Natural killer cell (primary cell): ENCODE measurements around the gene MED27. TPM values are rescaled to one million over a fixed set of nuclear protein-coding genes. Genes with fewer than 3 reads are reported as not detected.

ENCODE experiments used
- ATAC-seq, 3 donors: fragments of 150-1000 bp in 2 of 3; fragments of 200-7000 bp in 1 of 3; cut with Tn5 transposase; 1 replicate in 1 of 3; 2 replicates in 2 of 3; pipeline ENCODE4 v1.10.0; 2021; ENCODE audit warnings: mild to moderate bottlenecking in 2 of 3, moderate library complexity in 2 of 3
- DNase-seq, 2 donors: peaks; one replicate each; pipeline versions ENCODE4 v3.0.0 to v3.0.0-alpha.2; 2013 to 2021; ENCODE audit warnings: mixed read lengths in 1 of 2
- H3K27ac ChIP-seq: one replicate; pipeline ENCODE4 v1.5.1; 2013; ENCODE audit warnings: mild to moderate bottlenecking, low read length
- H3K27me3 ChIP-seq: one replicate; pipeline ENCODE4 v1.6.1; 2013; ENCODE audit warnings: low read length; ENCODE audit not compliant: control insufficient read depth, insufficient read depth
- H3K36me3 ChIP-seq: one replicate; pipeline ENCODE4 v1.6.1; 2013; ENCODE audit warnings: low read length; ENCODE audit not compliant: control insufficient read depth, insufficient read depth
- H3K4me1 ChIP-seq: one replicate; pipeline ENCODE4 v1.6.1; 2013; ENCODE audit warnings: low read length; ENCODE audit not compliant: control insufficient read depth, insufficient read depth
- H3K4me3 ChIP-seq: one replicate; pipeline ENCODE4 v1.5.1; 2013; ENCODE audit warnings: low read length
- H3K9me3 ChIP-seq: one replicate; pipeline ENCODE4 v1.6.1; 2013; ENCODE audit warnings: low read length; ENCODE audit not compliant: control insufficient read depth, insufficient read depth
- H3K27ac Mint-ChIP-seq, 2 donors: one replicate each; pipeline ENCODE4 v1.8.0; 2022; ENCODE audit warnings: mild to moderate bottlenecking in 2 of 2, mixed read lengths in 2 of 2, moderate library complexity in 1 of 2
- H3K27me3 Mint-ChIP-seq, 2 donors: one replicate each; pipeline ENCODE4 v1.8.0; 2022; ENCODE audit warnings: low read depth in 2 of 2, mixed read lengths in 2 of 2
- H3K36me3 Mint-ChIP-seq: one replicate; pipeline ENCODE4 v1.8.0; 2022; ENCODE audit warnings: mixed read lengths
- H3K4me1 Mint-ChIP-seq, 2 donors: one replicate each; pipeline ENCODE4 v1.8.0; 2022; ENCODE audit warnings: mixed read lengths in 2 of 2
- H3K4me3 Mint-ChIP-seq: one replicate; pipeline ENCODE4 v1.8.0; 2022; ENCODE audit warnings: mild to moderate bottlenecking, moderate library complexity, mixed read lengths
- H3K9me3 Mint-ChIP-seq, 2 donors: one replicate each; pipeline ENCODE4 v1.8.0; 2022; ENCODE audit warnings: mixed read lengths in 2 of 2
- WGBS: methylation state at CpG from one replicate; pipeline ENCODE4 v1.1.7; 2013; ENCODE audit warnings: missing lambda C conversion rate; ENCODE audit not compliant: insufficient coverage; 5-methylcytosine and 5-hydroxymethylcytosine counted together
- intact Hi-C: fragments of 100-400 bp; cut with micrococcal nuclease; formaldehyde crosslinking; loops from one replicate; pipeline ENCODE4 v1.14.2; 2022
- total RNA-seq, 4 donors: library from RNA; stranded (reverse); fragments of 120-200 nt in 1 of 4; gene quantifications; one replicate each; pipeline versions ENCODE4 v1.2.3 to v1.2.4, GENCODE V29; 2013 to 2022
- TF ChIP-seq, protein P1 (sequence below): fragments of 200-600 bp; IDR thresholded peaks from one replicate; pipeline ENCODE4 v1.8.0; 2022; ENCODE audit warnings: antibody characterized with exemption

The MED27 gene
- total RNA-seq, 3 donors from 2014 or later (not counting 1 experiment from before 2014, with no cell fraction given) = 24.4 to 27.3 (median 26.9) TPM

GRCh38 chr9:131831380-131832165 is 248.1 kb downstream of the MED27 start:
- Mint-ChIP-seq H3K27me3 (peaks cover 7 to 10% of the 10 kb centered on the region in 2 donors), H3K27ac (no peak overlapping the region), H3K9me3 (no peaks in the 10 kb centered on the region), H3K36me3 (no peaks in the 10 kb centered on the region), H3K4me1 (no peaks in the 10 kb centered on the region), H3K4me3 (no peak overlapping the region)
- TF ChIP-seq, protein P1, sequence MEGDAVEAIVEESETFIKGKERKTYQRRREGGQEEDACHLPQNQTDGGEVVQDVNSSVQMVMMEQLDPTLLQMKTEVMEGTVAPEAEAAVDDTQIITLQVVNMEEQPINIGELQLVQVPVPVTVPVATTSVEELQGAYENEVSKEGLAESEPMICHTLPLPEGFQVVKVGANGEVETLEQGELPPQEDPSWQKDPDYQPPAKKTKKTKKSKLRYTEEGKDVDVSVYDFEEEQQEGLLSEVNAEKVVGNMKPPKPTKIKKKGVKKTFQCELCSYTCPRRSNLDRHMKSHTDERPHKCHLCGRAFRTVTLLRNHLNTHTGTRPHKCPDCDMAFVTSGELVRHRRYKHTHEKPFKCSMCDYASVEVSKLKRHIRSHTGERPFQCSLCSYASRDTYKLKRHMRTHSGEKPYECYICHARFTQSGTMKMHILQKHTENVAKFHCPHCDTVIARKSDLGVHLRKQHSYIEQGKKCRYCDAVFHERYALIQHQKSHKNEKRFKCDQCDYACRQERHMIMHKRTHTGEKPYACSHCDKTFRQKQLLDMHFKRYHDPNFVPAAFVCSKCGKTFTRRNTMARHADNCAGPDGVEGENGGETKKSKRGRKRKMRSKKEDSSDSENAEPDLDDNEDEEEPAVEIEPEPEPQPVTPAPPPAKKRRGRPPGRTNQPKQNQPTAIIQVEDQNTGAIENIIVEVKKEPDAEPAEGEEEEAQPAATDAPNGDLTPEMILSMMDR = no peak
- intact Hi-C loops = no loop called here
- peaks cover 11% of the 10 kb centered on the region for H3K9me3 ChIP-seq
- no peak overlapping the region for H3K27ac ChIP-seq
- H3K36me3 ChIP-seq = no peaks in the 10 kb centered on the region
- no peaks in the 10 kb centered on the region for H3K27me3 ChIP-seq
- no peak for DNase-seq
- WGBS = 90% methylated on average over 24 of the region's 24 CpGs
- no peak overlapping the region for H3K4me3 ChIP-seq
- ATAC-seq = no peak
- H3K4me1 ChIP-seq = no peaks in the 10 kb centered on the region

DNA sequence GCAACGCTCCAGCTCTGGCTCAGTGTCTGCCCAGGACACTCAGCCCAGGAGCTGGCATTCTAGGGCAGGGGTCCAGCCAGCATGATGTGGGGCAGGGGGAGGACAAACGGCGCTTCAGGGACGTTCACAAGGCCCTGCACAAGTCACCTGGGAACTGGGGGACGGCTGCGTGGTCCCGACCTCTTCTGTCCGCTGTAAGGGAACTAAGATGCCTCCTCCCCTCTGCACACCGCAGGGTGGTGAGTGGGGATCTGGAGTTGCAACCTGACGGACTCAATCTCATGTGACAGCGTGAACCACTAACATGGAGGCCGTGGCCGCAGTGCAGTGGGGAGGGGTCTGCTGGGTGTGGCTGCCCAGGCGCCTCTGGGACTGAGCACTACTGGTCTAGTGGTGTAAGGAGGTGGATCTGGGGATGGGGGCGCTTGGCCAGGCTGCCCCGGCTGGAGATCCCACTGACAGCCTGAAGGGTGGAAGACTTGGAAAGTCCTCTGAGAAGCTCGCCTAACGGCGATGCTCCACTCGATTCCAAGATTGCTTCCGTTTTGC is 251.8 kb downstream of the MED27 start:
- H3K27ac ChIP-seq = no peak overlapping the region
- no peaks in the 10 kb centered on the region for H3K9me3 ChIP-seq
- no peaks in the 10 kb centered on the region for H3K4me1 ChIP-seq
- no peak for ATAC-seq
- TF ChIP-seq, protein P1 = no peak
- peaks cover 13 to 23% of the 10 kb centered on the region in 2 donors for H3K27me3 Mint-ChIP-seq
- H3K36me3 Mint-ChIP-seq = no peaks in the 10 kb centered on the region
- WGBS = 85% methylated on average over 21 of the region's 21 CpGs
- H3K27ac Mint-ChIP-seq = no peak overlapping the region
- intact Hi-C loops = no loop called here
- no peaks in the 10 kb centered on the region for H3K27me3 ChIP-seq
- DNase-seq = no peak
- H3K36me3 ChIP-seq = no peaks in the 10 kb centered on the region
- no peaks in the 10 kb centered on the region for H3K9me3 Mint-ChIP-seq
- H3K4me1 Mint-ChIP-seq = no peaks in the 10 kb centered on the region
- H3K4me3 ChIP-seq = no peak overlapping the region
- H3K4me3 Mint-ChIP-seq = no peak overlapping the region

DNA sequence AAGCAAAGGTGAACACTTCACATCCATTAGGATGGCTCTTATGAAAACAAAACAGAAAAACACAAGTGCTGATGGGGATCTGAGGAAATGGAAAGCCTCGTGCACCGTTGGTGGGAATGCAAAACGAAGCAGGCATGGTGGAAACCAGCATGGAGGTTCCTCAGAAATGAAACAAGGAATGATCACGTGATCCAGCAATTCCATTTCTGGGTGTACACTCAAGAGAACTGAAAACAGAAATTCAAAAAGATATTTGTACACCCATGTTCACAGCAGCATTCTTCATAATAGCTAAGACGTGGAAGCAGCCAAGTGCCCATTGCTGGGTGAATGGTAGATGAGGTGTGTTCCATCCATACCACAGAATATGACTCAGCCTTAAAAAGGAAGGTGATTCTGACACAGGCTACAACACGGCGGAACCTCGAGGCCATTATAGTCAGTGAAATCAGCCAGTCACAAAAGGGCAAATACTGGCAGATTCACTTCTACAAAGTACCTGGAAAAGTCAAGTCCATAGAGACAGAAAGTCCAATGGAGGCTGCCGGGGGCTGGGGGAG is 252.6 kb downstream of the MED27 start:
- intact Hi-C loops = no loop called here
- TF ChIP-seq, protein P1 = no peak
- Histone ChIP-seq H3K4me1 (no peaks in the 10 kb centered on the region), H3K27ac (no peak overlapping the region), H3K27me3 (no peaks in the 10 kb centered on the region), H3K36me3 (no peaks in the 10 kb centered on the region), H3K9me3 (no peaks in the 10 kb centered on the region), H3K4me3 (no peak overlapping the region)
- WGBS = 74% methylated on average over 9 of the region's 9 CpGs
- Mint-ChIP-seq H3K4me1 (no peaks in the 10 kb centered on the region), H3K9me3 (no peaks in the 10 kb centered on the region), H3K27ac (no peak overlapping the region), H3K4me3 (no peak overlapping the region), H3K27me3 (peaks cover 10 to 23% of the 10 kb centered on the region in 2 donors), H3K36me3 (no peaks in the 10 kb centered on the region)
- ATAC-seq = no peak
- DNase-seq = no peak
